Mesenchymal stem cell (in vitro differentiated cells and primary cell): ENCODE data around the gene EXOG.

Experiments
- DNase-seq: peaks from one replicate; pipeline ENCODE4 v3.0.0-alpha.2; 2013
- H2AFZ ChIP-seq: one replicate; pipeline ENCODE4 v1.6.1; 2013; ENCODE audit warnings: low read depth, mild to moderate bottlenecking, control low read depth, inconsistent platforms, low read length, moderate library complexity
- H2AK5ac ChIP-seq: 2 replicates; pipeline ENCODE4 v1.6.1; 2013; ENCODE audit warnings: low read length, moderate library complexity, mild to moderate bottlenecking, inconsistent platforms; ENCODE audit not compliant: severe bottlenecking
- H2BK120ac ChIP-seq: one replicate; pipeline ENCODE4 v1.6.1; 2013; ENCODE audit warnings: low read depth, mild to moderate bottlenecking, inconsistent platforms, low read length, moderate library complexity
- H2BK12ac ChIP-seq, 2 experiments: one replicate each; pipeline ENCODE4 v1.6.1; 2013; ENCODE audit warnings: inconsistent platforms in 2 of 2, low read length in 2 of 2, mild to moderate bottlenecking in 2 of 2, moderate library complexity in 2 of 2, control low read depth in 1 of 2
- H2BK15ac ChIP-seq: one replicate; pipeline ENCODE4 v1.6.1; 2013; ENCODE audit warnings: mild to moderate bottlenecking, low read depth, inconsistent platforms; ENCODE audit not compliant: poor library complexity, severe bottlenecking
- H2BK5ac ChIP-seq: 2 replicates; pipeline ENCODE4 v1.6.1; 2013; ENCODE audit warnings: low read depth, mild to moderate bottlenecking, low read length, control low read depth, inconsistent platforms; ENCODE audit not compliant: poor library complexity, severe bottlenecking
- H3K14ac ChIP-seq, 2 experiments: one replicate each; pipeline ENCODE4 v1.6.1; 2013; ENCODE audit warnings: inconsistent platforms in 2 of 2, low read length in 2 of 2, control low read depth in 1 of 2, mild to moderate bottlenecking in 1 of 2, moderate library complexity in 1 of 2
- H3K18ac ChIP-seq, 2 experiments: one replicate each; pipeline ENCODE4 v1.6.1; 2013; ENCODE audit warnings: inconsistent platforms in 2 of 2, low read length in 2 of 2, control low read depth in 1 of 2, low read depth in 1 of 2, mild to moderate bottlenecking in 1 of 2
- H3K23ac ChIP-seq, 2 experiments: one replicate each; pipeline ENCODE4 v1.6.1; 2013; ENCODE audit warnings: inconsistent platforms in 2 of 2, low read length in 2 of 2, mild to moderate bottlenecking in 2 of 2, moderate library complexity in 2 of 2, control low read depth in 1 of 2
- H3K27ac ChIP-seq: 2 replicates; pipeline ENCODE4 v1.5.1; 2013; ENCODE audit warnings: mild to moderate bottlenecking, moderate library complexity, low read length, control low read depth, inconsistent platforms; ENCODE audit not compliant: poor library complexity, severe bottlenecking
- H3K27me3 ChIP-seq, 2 experiments: 2 replicates each; pipeline versions ENCODE4 v1.6.1 to v1.7.0; 2013; ENCODE audit warnings: low read length in 2 of 2, mild to moderate bottlenecking in 2 of 2, moderate library complexity in 2 of 2, control low read depth in 1 of 2, inconsistent platforms in 1 of 2; ENCODE audit not compliant: control insufficient read depth in 1 of 2, insufficient read depth in 1 of 2
- H3K36me3 ChIP-seq, 2 experiments: 2 replicates each; pipeline versions ENCODE4 v1.6.1 to v1.7.0; 2013; ENCODE audit warnings: low read length in 2 of 2, control low read depth in 1 of 2, inconsistent platforms in 1 of 2, low read depth in 1 of 2, mild to moderate bottlenecking in 1 of 2; ENCODE audit not compliant: insufficient read depth in 2 of 2, control insufficient read depth in 1 of 2
- H3K4ac ChIP-seq, 2 experiments: one replicate each; pipeline ENCODE4 v1.6.1; 2013; ENCODE audit warnings: inconsistent platforms in 2 of 2, low read length in 2 of 2, mild to moderate bottlenecking in 2 of 2, moderate library complexity in 2 of 2, control low read depth in 1 of 2, low read depth in 1 of 2
- H3K4me1 ChIP-seq: 2 replicates; pipeline ENCODE4 v1.6.1; 2013; ENCODE audit warnings: low read depth, low read length, control low read depth; ENCODE audit not compliant: control insufficient read depth, insufficient read depth
- H3K4me2 ChIP-seq: 2 replicates; pipeline ENCODE4 v1.6.1; 2013; ENCODE audit warnings: low read length, mild to moderate bottlenecking, inconsistent platforms; ENCODE audit not compliant: poor library complexity, severe bottlenecking
- H3K4me3 ChIP-seq, 2 experiments: 2 replicates each; pipeline versions ENCODE4 v1.5.1 to v1.7.0; 2013; ENCODE audit warnings: low read length in 2 of 2, mild to moderate bottlenecking in 2 of 2, control low read depth in 1 of 2, low read depth in 1 of 2; ENCODE audit not compliant: insufficient read depth in 1 of 2
- H3K79me1 ChIP-seq: replicated peaks from 2 replicates; pipeline ENCODE4 v1.6.1; 2013; ENCODE audit warnings: mild to moderate bottlenecking, control low read depth, low read length, inconsistent platforms; ENCODE audit not compliant: poor library complexity, severe bottlenecking
- H3K9ac ChIP-seq: 2 replicates; pipeline ENCODE4 v1.7.0; 2013; ENCODE audit warnings: mild to moderate bottlenecking, low read length, moderate library complexity
- H3K9me3 ChIP-seq: 2 replicates; pipeline ENCODE4 v1.7.0; 2013; ENCODE audit warnings: mild to moderate bottlenecking, low read length; ENCODE audit not compliant: control insufficient read depth
- H4K8ac ChIP-seq: one replicate; pipeline ENCODE4 v1.6.1; 2013; ENCODE audit warnings: inconsistent platforms, mild to moderate bottlenecking, low read length, moderate library complexity
- H4K91ac ChIP-seq: one replicate; pipeline ENCODE4 v1.6.1; 2013; ENCODE audit warnings: mild to moderate bottlenecking, low read length, inconsistent platforms
- WGBS: methylation state at CpG from one replicate; pipeline ENCODE4 v1.1.7; 2013; ENCODE audit warnings: mixed read lengths; 5-methylcytosine and 5-hydroxymethylcytosine counted together

The EXOG gene

GRCh38 chr3:38522002-38522401 is 25.9 kb downstream of the EXOG start:
- Histone ChIP-seq H2BK120ac (no peak overlapping the region), H3K4me2 (no peak overlapping the region), H2BK5ac (no peak overlapping the region), H4K91ac (no peak overlapping the region), H3K36me3 (peaks cover 12 to 67% of the 10 kb centered on the region in 2 experiments), H2AFZ (no peak overlapping the region), H3K9me3 (no peaks in the 10 kb centered on the region), H3K14ac (no peak overlapping the region), H3K27ac (no peak overlapping the region), H3K18ac (no peak overlapping the region), H3K9ac (no peak overlapping the region), H2BK12ac (no peak overlapping the region), H2BK15ac (no peak overlapping the region), H3K23ac (no peak overlapping the region), H4K8ac (no peak overlapping the region), H2AK5ac (no peak overlapping the region), H3K4me1 (no peaks in the 10 kb centered on the region), H3K4me3 (no peak overlapping the region), H3K4ac (no peak overlapping the region), H3K79me1 (peaks cover 8% of the 10 kb centered on the region), H3K27me3 (no peaks in the 10 kb centered on the region)
- no peak for DNase-seq
- WGBS = 97% methylated on average over 6 of the region's 6 CpGs

GRCh38 chr3:38524141-38524739 is 28.1 kb downstream of the EXOG start:
- Histone ChIP-seq H3K27me3 (no peaks in the 10 kb centered on the region), H3K23ac (no peak overlapping the region), H2AFZ (no peak overlapping the region), H3K4me3 (no peak overlapping the region), H3K14ac (no peak overlapping the region), H3K79me1 (peaks cover 6% of the 10 kb centered on the region), H2AK5ac (no peak overlapping the region), H3K4ac (no peak overlapping the region), H3K18ac (no peak overlapping the region), H3K4me1 (peaks cover 2% of the 10 kb centered on the region), H2BK120ac (no peak overlapping the region), H2BK5ac (no peak overlapping the region), H2BK12ac (no peak overlapping the region), H4K91ac (no peak overlapping the region), H3K36me3 (peaks cover 21 to 69% of the 10 kb centered on the region in 2 experiments), H2BK15ac (no peak overlapping the region), H3K9me3 (no peaks in the 10 kb centered on the region), H3K9ac (peak overlapping the region; percentile 23), H3K27ac (no peak overlapping the region), H4K8ac (no peak overlapping the region), H3K4me2 (no peak overlapping the region)
- WGBS = 68% methylated on average over 5 of the region's 5 CpGs
- peak; percentile 12 for DNase-seq

DNA sequence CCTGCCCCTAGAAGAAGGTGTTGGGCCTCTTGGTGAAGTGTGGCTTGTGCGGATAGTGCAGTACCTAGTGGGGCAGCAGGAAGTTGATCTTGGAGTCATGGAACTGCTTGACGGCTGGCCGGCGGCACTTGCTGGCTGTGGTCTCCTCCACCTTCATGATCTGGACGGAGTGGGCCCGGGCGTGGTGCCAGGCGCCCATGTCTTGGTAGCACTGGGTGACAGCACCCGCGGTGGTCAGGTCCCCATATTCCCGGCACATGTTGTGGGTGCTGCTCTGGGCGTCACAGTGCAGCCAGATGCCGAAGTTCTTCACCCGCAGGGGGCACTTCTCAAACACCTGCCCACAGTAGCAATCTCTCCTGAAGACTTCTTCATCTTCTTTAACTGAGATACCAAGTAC is 30.7 kb downstream of the EXOG start:
- no peak overlapping the region for H3K18ac ChIP-seq
- H2AFZ ChIP-seq = no peak overlapping the region
- no peak overlapping the region for H4K91ac ChIP-seq
- peak overlapping the region; percentile 18 for H2BK15ac ChIP-seq
- no peak overlapping the region for H2BK12ac ChIP-seq
- over 99% methylated on average over 12 of the region's 14 CpGs for WGBS
- no peak overlapping the region for H2BK5ac ChIP-seq
- H3K4me1 ChIP-seq = peaks cover 2% of the 10 kb centered on the region
- DNase-seq = no peak
- no peak overlapping the region for H3K27ac ChIP-seq
- H3K36me3 ChIP-seq = peaks cover 21 to 63% of the 10 kb centered on the region in 2 experiments
- H2BK120ac ChIP-seq = no peak overlapping the region
- peaks cover 6% of the 10 kb centered on the region for H3K79me1 ChIP-seq
- no peak overlapping the region for H3K4me2 ChIP-seq
- H4K8ac ChIP-seq = no peak overlapping the region
- no peak overlapping the region for H3K14ac ChIP-seq
- no peaks in the 10 kb centered on the region for H3K27me3 ChIP-seq
- no peaks in the 10 kb centered on the region for H3K9me3 ChIP-seq
- no peak overlapping the region for H3K23ac ChIP-seq
- H2AK5ac ChIP-seq = no peak overlapping the region
- H3K4ac ChIP-seq = no peak overlapping the region
- no peak overlapping the region for H3K9ac ChIP-seq
- no peak overlapping the region for H3K4me3 ChIP-seq

DNA sequence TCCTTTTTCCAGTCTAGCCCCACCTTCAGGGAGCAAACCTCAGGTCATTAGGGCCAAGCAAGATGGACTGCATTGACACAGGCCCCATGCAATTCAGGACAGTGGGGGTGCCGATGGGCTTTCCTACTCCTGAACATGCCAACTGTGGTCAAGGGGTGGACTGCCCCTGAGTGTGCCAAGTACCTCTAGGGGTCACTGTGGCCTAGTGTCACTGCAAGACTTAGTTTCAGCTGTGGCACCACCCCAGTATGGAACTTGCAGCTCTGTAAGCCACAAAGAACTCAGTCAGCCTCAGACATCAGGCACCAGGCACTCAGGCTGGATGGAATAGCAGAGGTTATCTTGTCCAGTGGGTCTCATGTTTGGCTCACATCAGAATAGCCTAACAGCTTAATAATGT is 32.3 kb downstream of the EXOG start:
- WGBS = 100% methylated on average over 1 of the region's 1 CpG

More for the DNA sequence above, 32.3 kb downstream of the EXOG start:
- no peak overlapping the region for H2AFZ ChIP-seq
- H3K36me3 ChIP-seq = peaks cover 32 to 51% of the 10 kb centered on the region in 2 experiments
- no peak overlapping the region for H3K23ac ChIP-seq
- H3K27ac ChIP-seq = no peak overlapping the region
- no peak overlapping the region for H2BK120ac ChIP-seq
- H2BK15ac ChIP-seq = no peak overlapping the region
- H3K14ac ChIP-seq = no peak overlapping the region
- H3K27me3 ChIP-seq = no peaks in the 10 kb centered on the region
- no peak overlapping the region for H3K18ac ChIP-seq
- H2BK12ac ChIP-seq = no peak overlapping the region
- H3K9me3 ChIP-seq = no peaks in the 10 kb centered on the region
- H4K91ac ChIP-seq = no peak overlapping the region
- peaks cover 8% of the 10 kb centered on the region for H3K79me1 ChIP-seq
- H4K8ac ChIP-seq = no peak overlapping the region
- DNase-seq = no peak
- H3K4ac ChIP-seq = no peak overlapping the region
- H3K4me2 ChIP-seq = no peak overlapping the region
- H3K9ac ChIP-seq = no peak overlapping the region
- H2BK5ac ChIP-seq = no peak overlapping the region
- no peak overlapping the region for H2AK5ac ChIP-seq
- peaks cover 2% of the 10 kb centered on the region for H3K4me1 ChIP-seq
- H3K4me3 ChIP-seq = no peak overlapping the region
